OCI-LY1 (cell line): ENCODE results near the gene SZRD1.

ENCODE experiments used
- CTCF ChIP-seq: fragments of 200-600 bp; sonication (generic), shearing (Covaris generic); IDR thresholded peaks from 2 replicates; pipeline ENCODE4 v1.5.1; 2017; ENCODE audit warnings: mild to moderate bottlenecking, antibody characterized with exemption, low read length, moderate library complexity, mixed read lengths
- EZH2 ChIP-seq: fragments of 200-600 bp; sonication (generic), shearing (Covaris generic); IDR thresholded peaks from 2 replicates; pipeline ENCODE4 v1.8.0; 2017; ENCODE audit warnings: borderline replicate concordance, mixed run types, mild to moderate bottlenecking, antibody characterized with exemption, low read length, moderate library complexity, mixed read lengths

GRCh38 chr1:16372535-16373285 lies 5.7 kb downstream of the SZRD1 start:
- no peak for TF ChIP-seq CTCF
- no peak for TF ChIP-seq EZH2
